HG03469 (cell line): Measurements from ENCODE around the gene SLC5A6.
"Not testable (repeated sequence)": the region's sequence is repeated elsewhere in the genome, so short reads cannot be mapped to it uniquely, and the experiment has no call there.

Experiments used
- ATAC-seq: cut with Tn5 transposase; IDR thresholded peaks from one replicate; pipeline ENCODE4 v1.9.1; 2021; ENCODE audit warnings: mild to moderate bottlenecking, moderate library complexity, moderate number of reproducible peaks; ENCODE audit not compliant: unreplicated experiment

Gene SLC5A6

GRCh38 chr2:27177441-27178351, 34.4 kb downstream of the SLC5A6 start:
- ATAC-seq: no peak

GRCh38 chr2:27175781-27176180, 36.3 kb downstream of the SLC5A6 start:
- ATAC-seq: not testable (repeated sequence)

- no peak for ATAC-seq
Measured at GRCh38 chr2:27175330-27175729, 36.7 kb downstream of the SLC5A6 start.

- no peak for ATAC-seq
Measured at GRCh38 chr2:27174638-27175037, 37.4 kb downstream of the SLC5A6 start.

GRCh38 chr2:27171351-27171848, 40.7 kb downstream of the SLC5A6 start:
- ATAC-seq: no peak

GRCh38 chr2:27170581-27171337, 41.3 kb downstream of the SLC5A6 start:
- no peak for ATAC-seq

GRCh38 chr2:27164960-27165763, 46.9 kb downstream of the SLC5A6 start:
- no peak for ATAC-seq

- no peak for ATAC-seq
Measured at GRCh38 chr2:27162151-27163121, 49.6 kb downstream of the SLC5A6 start.

- no peak for ATAC-seq
Measured at GRCh38 chr2:27160191-27160590, 51.9 kb downstream of the SLC5A6 start.

GRCh38 chr2:27159271-27159670, 52.8 kb downstream of the SLC5A6 start:
- no peak for ATAC-seq

GRCh38 chr2:27158468-27158867, 53.6 kb downstream of the SLC5A6 start:
- ATAC-seq: no peak

- no peak for ATAC-seq
Measured at GRCh38 chr2:27155069-27155520, 57.0 kb downstream of the SLC5A6 start.

- ATAC-seq: no peak
Measured at GRCh38 chr2:27154488-27154887, 57.6 kb downstream of the SLC5A6 start.

GRCh38 chr2:27152796-27153464, 59.1 kb downstream of the SLC5A6 start:
- no peak for ATAC-seq

- no peak for ATAC-seq
Measured at GRCh38 chr2:27152102-27152795, 59.8 kb downstream of the SLC5A6 start.

- ATAC-seq: no peak
Measured at GRCh38 chr2:27150639-27151230, 61.3 kb downstream of the SLC5A6 start.
